GM21447 (cell line): ENCODE results near the gene RETREG1.
"Not testable (repeated sequence)": the region's sequence is repeated elsewhere in the genome, so short reads cannot be mapped to it uniquely, and the experiment has no call there.

Source experiments
- ATAC-seq: cut with Tn5 transposase; IDR thresholded peaks from one replicate; pipeline ENCODE4 v1.9.1; 2021; ENCODE audit not compliant: unreplicated experiment

RETREG1 gene

GRCh38 chr5:16557477-16557876, 59.3 kb downstream of the RETREG1 start:
- no peak for ATAC-seq

- no peak for ATAC-seq
Measured at GRCh38 chr5:16554110-16554509, 62.7 kb downstream of the RETREG1 start.

- ATAC-seq, result peak; percentile 89
Measured at GRCh38 chr5:16552666-16553343, 64.0 kb downstream of the RETREG1 start.

GRCh38 chr5:16551628-16552027, 65.2 kb downstream of the RETREG1 start:
- no peak for ATAC-seq

GRCh38 chr5:16550316-16550952, 66.4 kb downstream of the RETREG1 start:
- ATAC-seq, result peak; percentile 75

- ATAC-seq, result no peak
Measured at GRCh38 chr5:16549491-16550206, 67.1 kb downstream of the RETREG1 start.

GRCh38 chr5:16548812-16549211, 68.0 kb downstream of the RETREG1 start:
- ATAC-seq, result no peak

GRCh38 chr5:16548115-16548514, 68.7 kb downstream of the RETREG1 start:
- ATAC-seq, result no peak

GRCh38 chr5:16547200-16547842, 69.5 kb downstream of the RETREG1 start:
- ATAC-seq, result no peak

GRCh38 chr5:16546732-16547131, 70.1 kb downstream of the RETREG1 start:
- no peak for ATAC-seq

- no peak for ATAC-seq
Measured at GRCh38 chr5:16544607-16545374, 72.0 kb downstream of the RETREG1 start.

GRCh38 chr5:16543206-16543605, 73.6 kb downstream of the RETREG1 start:
- ATAC-seq, result not testable (repeated sequence)

- ATAC-seq, result no peak
Measured at GRCh38 chr5:16542236-16542635, 74.6 kb downstream of the RETREG1 start.

- not testable (repeated sequence) for ATAC-seq
Measured at GRCh38 chr5:16541592-16541991, 75.2 kb downstream of the RETREG1 start.

GRCh38 chr5:16540421-16540820, 76.4 kb downstream of the RETREG1 start:
- no peak for ATAC-seq

GRCh38 chr5:16539169-16539666, 77.6 kb downstream of the RETREG1 start:
- ATAC-seq, result no peak

GRCh38 chr5:16538006-16538405, 78.8 kb downstream of the RETREG1 start:
- no peak for ATAC-seq

GRCh38 chr5:16536818-16537217, 80.0 kb downstream of the RETREG1 start:
- ATAC-seq, result no peak

GRCh38 chr5:16536246-16536645, 80.6 kb downstream of the RETREG1 start:
- no peak for ATAC-seq

- ATAC-seq, result no peak
Measured at GRCh38 chr5:16534280-16534679, 82.5 kb downstream of the RETREG1 start.
